Bronchial epithelial cell (primary cell): ENCODE data around the gene MYO15A. TPM values are rescaled to one million over a fixed set of nuclear protein-coding genes. Genes with fewer than 3 reads are reported as not detected.

Source experiments
- DNase-seq: peaks from one replicate; pipeline ENCODE4 v3.0.0-alpha.2; 2010; ENCODE audit warnings: low read depth
- FAIRE-seq: peaks from 2 replicates; lab custom pipeline; 2011; peaks lifted over from hg19 to GRCh38; lab: Jason Lieb, UNC
- H3K27me3 ChIP-seq: 2 replicates; pipeline ENCODE4 v1.5.1; 2011; ENCODE audit warnings: low read length; ENCODE audit not compliant: control insufficient read depth, insufficient read depth
- H3K36me3 ChIP-seq: 2 replicates; pipeline ENCODE4 v1.5.1; 2011; ENCODE audit warnings: low read length; ENCODE audit not compliant: control insufficient read depth, insufficient read depth
- H3K4me3 ChIP-seq: 2 replicates; pipeline ENCODE4 v1.5.1; 2011; ENCODE audit warnings: mild to moderate bottlenecking, low read depth, low read length, control low read depth
- CTCF ChIP-seq: IDR thresholded peaks from 2 replicates; pipeline ENCODE4 v1.5.1; 2011; ENCODE audit warnings: mild to moderate bottlenecking, moderate library complexity, low read length, control low read depth, inconsistent platforms; ENCODE audit not compliant: insufficient read depth, severe bottlenecking
- total RNA-seq: library from RNA; depleted of rRNA; stranded (reverse); fragments of >200 nt; gene quantifications from 2 replicates; pipeline ENCODE4 v1.2.1, GENCODE V29; 2014

The MYO15A gene
- total RNA-seq, 1 donor from 2014 or later, result 1.6 TPM

DNA sequence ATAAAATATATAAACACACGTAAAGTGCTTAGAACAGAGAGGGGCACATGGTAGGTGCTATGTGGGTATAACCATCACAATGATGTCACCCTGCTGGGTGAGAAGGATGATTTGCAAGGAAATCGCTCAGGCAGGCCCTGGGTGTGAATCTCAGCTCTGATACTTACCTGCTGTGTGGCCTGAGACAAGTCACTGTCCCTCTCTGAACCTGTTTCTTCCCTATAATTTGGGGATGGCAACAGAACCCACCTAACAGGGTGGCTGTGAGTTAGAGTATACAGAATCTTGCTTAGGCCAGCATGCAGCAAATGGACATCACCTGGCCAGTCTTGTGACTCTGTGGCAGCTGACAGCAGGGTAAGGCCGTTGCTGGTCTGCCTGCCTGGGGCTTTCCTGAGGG, 38.4 kb downstream of the MYO15A start:
- peaks cover 2% of the 10 kb centered on the region for H3K27me3 ChIP-seq
- FAIRE-seq (no peak), DNase-seq (no peak)
- TF ChIP-seq CTCF, result no peak
- no peak overlapping the region for H3K4me3 ChIP-seq
- no peaks in the 10 kb centered on the region for H3K36me3 ChIP-seq

GRCh38 chr17:18148586-18148985, 40.0 kb downstream of the MYO15A start:
- H3K4me3 ChIP-seq, result no peak overlapping the region
- DNase-seq (no peak), FAIRE-seq (no peak)
- TF ChIP-seq CTCF, result no peak
- peaks cover 2% of the 10 kb centered on the region for H3K27me3 ChIP-seq
- no peaks in the 10 kb centered on the region for H3K36me3 ChIP-seq

DNA sequence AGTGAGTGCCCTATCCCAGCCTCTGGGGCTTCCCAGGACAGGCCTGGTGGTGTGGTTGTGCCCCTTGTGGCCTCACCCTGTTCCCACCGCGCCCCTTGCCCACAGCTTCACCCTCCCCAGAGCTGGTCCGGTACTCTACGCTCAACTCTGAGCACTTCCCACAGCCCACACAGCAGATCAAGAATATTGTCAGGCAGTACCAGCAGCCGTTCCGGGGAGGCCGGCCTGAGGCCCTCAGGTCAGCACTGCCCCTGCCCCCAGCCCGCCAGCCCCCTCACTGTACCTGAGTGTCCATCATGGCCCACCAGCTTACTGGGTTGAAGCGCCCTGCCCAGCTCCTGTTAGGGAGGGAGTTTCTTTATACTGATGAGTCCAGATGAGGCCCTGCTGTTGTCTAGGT, 42.7 kb downstream of the MYO15A start:
- no peak for TF ChIP-seq CTCF
- FAIRE-seq (no peak), DNase-seq (no peak)
- Histone ChIP-seq H3K27me3 (no peaks in the 10 kb centered on the region), H3K4me3 (no peak overlapping the region), H3K36me3 (no peaks in the 10 kb centered on the region)

DNA sequence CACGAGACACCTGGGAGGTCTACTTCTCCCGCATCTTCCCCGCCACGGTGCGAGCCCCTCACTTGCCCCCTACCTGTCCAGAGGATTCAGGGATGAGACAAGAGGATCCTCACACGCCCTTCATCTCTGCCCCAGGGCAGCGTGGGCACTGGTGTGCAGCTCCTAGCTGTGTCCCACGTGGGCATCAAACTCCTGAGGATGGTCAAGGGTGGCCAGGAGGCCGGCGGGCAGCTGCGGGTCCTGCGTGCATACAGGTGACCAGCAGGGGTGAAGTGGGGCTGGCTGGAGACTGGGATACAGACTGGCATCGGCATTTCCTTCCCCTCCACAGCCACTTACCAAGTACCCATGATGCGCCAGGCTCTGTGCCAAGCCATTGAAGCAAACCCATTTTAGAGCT, 46.6 kb downstream of the MYO15A start:
- Histone ChIP-seq H3K36me3 (no peaks in the 10 kb centered on the region), H3K27me3 (no peaks in the 10 kb centered on the region), H3K4me3 (no peak overlapping the region)
- DNase-seq, result no peak
- FAIRE-seq, result no peak
- no peak for TF ChIP-seq CTCF

GRCh38 chr17:18156171-18156975, 47.8 kb downstream of the MYO15A start:
- no peak for FAIRE-seq
- no peak overlapping the region for H3K4me3 ChIP-seq
- H3K36me3 ChIP-seq, result no peaks in the 10 kb centered on the region
- peak; percentile 39 for DNase-seq
- TF ChIP-seq CTCF, result no peak
- H3K27me3 ChIP-seq, result no peaks in the 10 kb centered on the region

DNA sequence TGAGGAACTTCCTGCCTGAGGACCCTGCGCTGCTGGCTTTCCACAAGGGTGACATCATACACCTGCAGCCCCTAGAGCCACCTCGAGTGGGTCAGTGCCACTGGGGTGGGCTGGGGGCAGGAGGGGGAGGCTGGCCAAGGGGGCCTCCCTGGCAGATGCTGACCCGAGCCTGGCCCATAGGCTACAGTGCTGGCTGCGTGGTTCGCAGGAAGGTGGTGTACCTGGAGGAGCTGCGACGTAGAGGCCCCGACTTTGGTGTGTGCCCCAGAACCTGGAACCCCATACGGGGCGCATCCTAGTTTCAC, 48.4 kb downstream of the MYO15A start:
- DNase-seq, result no peak
- no peak for TF ChIP-seq CTCF
- Histone ChIP-seq H3K4me3 (no peak overlapping the region), H3K27me3 (no peaks in the 10 kb centered on the region), H3K36me3 (no peaks in the 10 kb centered on the region)
- no peak for FAIRE-seq
